PC-9 (cell line): ENCODE data around the gene CTNS.

Source experiments
- CTCF ChIP-seq: fragments of 200-600 bp; sonication (generic); conservative IDR thresholded peaks from 2 replicates; pipeline ENCODE4 v1.6.1; 2017; ENCODE audit warnings: mixed run types, antibody characterized with exemption, mild to moderate bottlenecking, moderate library complexity
- EZH2 ChIP-seq: fragments of 200-600 bp; sonication (generic); IDR thresholded peaks from 2 replicates; pipeline ENCODE4 v1.8.0; 2017; ENCODE audit warnings: antibody characterized with exemption, low read depth

GRCh38 chr17:3688027-3688553 is 51.5 kb downstream of the CTNS start:
- TF ChIP-seq CTCF (no peak), EZH2 (no peak)
